Prostate gland (tissue), 2 donors: ENCODE results near the gene TGFB1I1.

Experiments used
- CTCF ChIP-seq, 4 experiments: fragments of 200-600 bp in 2 of 4; fragments of 450-650 bp in 2 of 4; sonication (generic) in 2 of 4; IDR thresholded peaks; 1 replicate in 3 of 4; 2 replicates in 1 of 4; pipeline ENCODE4 v1.5.1; 2016 to 2019; ENCODE audit warnings: antibody characterized with exemption in 4 of 4, mild to moderate bottlenecking in 2 of 4, moderate library complexity in 2 of 4
- POLR2A ChIP-seq: fragments of 450-650 bp; IDR thresholded peaks from one replicate; pipeline ENCODE4 v1.6.1; 2016; ENCODE audit warnings: antibody characterized with exemption, mild to moderate bottlenecking
- POLR2AphosphoS5 ChIP-seq: sonication (generic); formaldehyde crosslinking; IDR thresholded peaks from one replicate; pipeline ENCODE4 v1.6.1; 2017; ENCODE audit warnings: antibody characterized with exemption

GRCh38 chr16:31465788-31466370 lies 6.1 kb upstream of the TGFB1I1 start:
- TF ChIP-seq CTCF (IDR thresholded peaks at IDR 0.05) (no peak), POLR2A (no peak), POLR2AphosphoS5 (no peak)
